Spleen (tissue), 11 donors: ENCODE measurements around the gene CA12. TPM values are rescaled to one million over a fixed set of nuclear protein-coding genes. Genes with fewer than 3 reads are reported as not detected.

Experiments
- DNase-seq: peaks from one replicate; pipeline ENCODE4 v3.0.0-alpha.2; 2020
- H3K27ac ChIP-seq, 8 donors: fragments of 200-600 bp; sonication (generic) in 7 of 8; 1 replicate in 4 of 8; 2 replicates in 4 of 8; pipeline versions ENCODE4 v1.5.0 to v1.8.0; 2016 to 2021; ENCODE audit warnings: inconsistent platforms in 4 of 8, mild to moderate bottlenecking in 4 of 8, moderate library complexity in 1 of 8
- H3K27me3 ChIP-seq, 7 donors: fragments of 200-600 bp; sonication (generic) in 6 of 7; replicated peaks in 1 of 7; 1 replicate in 4 of 7; 2 replicates in 3 of 7; pipeline versions ENCODE4 v1.5.0 to v1.8.0; 2016 to 2021; ENCODE audit warnings: inconsistent platforms in 3 of 7, mild to moderate bottlenecking in 1 of 7
- H3K36me3 ChIP-seq, 6 donors: fragments of 200-600 bp; sonication (generic) in 5 of 6; 1 replicate in 4 of 6; 2 replicates in 2 of 6; pipeline versions ENCODE4 v1.5.0 to v1.8.0; 2016 to 2021; ENCODE audit warnings: inconsistent platforms in 2 of 6
- H3K4me1 ChIP-seq, 6 donors: fragments of 200-600 bp; sonication (generic) in 5 of 6; 1 replicate in 3 of 6; 2 replicates in 3 of 6; pipeline versions ENCODE4 v1.5.0 to v1.8.0; 2016 to 2021; ENCODE audit warnings: inconsistent platforms in 3 of 6
- H3K4me3 ChIP-seq, 8 donors: fragments of 200-600 bp; sonication (generic) in 7 of 8; 1 replicate in 4 of 8; 2 replicates in 4 of 8; pipeline versions ENCODE4 v1.5.0 to v1.8.0; 2016 to 2021; ENCODE audit warnings: inconsistent platforms in 4 of 8, mild to moderate bottlenecking in 4 of 8, moderate library complexity in 2 of 8
- H3K9me3 ChIP-seq, 8 donors: fragments of 200-600 bp; sonication (generic) in 7 of 8; 1 replicate in 4 of 8; 2 replicates in 4 of 8; pipeline versions ENCODE4 v1.5.0 to v1.8.0; 2016 to 2021; ENCODE audit warnings: inconsistent platforms in 4 of 8
- CTCF ChIP-seq, 11 experiments: fragments of 200-600 bp in 7 of 11; fragments of 450-650 bp in 4 of 11; sonication (generic) in 4 of 11; IDR thresholded peaks in 8 of 11; conservative IDR thresholded peaks in 3 of 11; 1 replicate in 7 of 11; 2 replicates in 4 of 11; pipeline versions ENCODE4 v1.4.0 to v1.8.0; 2016 to 2021; ENCODE audit warnings: antibody characterized with exemption in 11 of 11, inconsistent platforms in 4 of 11, mild to moderate bottlenecking in 1 of 11
- POLR2A ChIP-seq, 3 donors: fragments of 450-650 bp; IDR thresholded peaks; one replicate each; pipeline ENCODE4 v1.5.1; 2017; ENCODE audit warnings: antibody characterized with exemption in 3 of 3, mild to moderate bottlenecking in 1 of 3
- POLR2AphosphoS5 ChIP-seq, 3 donors: sonication (generic); formaldehyde crosslinking; IDR thresholded peaks; one replicate each; pipeline ENCODE4 v1.5.1; 2017; ENCODE audit warnings: antibody characterized with exemption in 3 of 3
- WGBS, 5 donors: extraction: QIAGEN DNeasy Blood & Tissue Kit in 3 of 5; methylation state at CpG; one replicate each; pipeline versions ENCODE4 v1.1.5 to v1.1.7; 2013 to 2018; 5-methylcytosine and 5-hydroxymethylcytosine counted together
- intact Hi-C: fragments of 100-400 bp; cut with DNase I; formaldehyde crosslinking; loops from one replicate; pipeline ENCODE4 v1.15.0; 2023; ENCODE audit warnings: low total_unique reads
- polyA plus RNA-seq, 3 donors: library from polyadenylated mRNA; stranded (reverse); fragments of 200-250 nt; gene quantifications; one replicate each; pipeline ENCODE4 v1.2.1, GENCODE V29; 2013
- total RNA-seq, 7 donors: library from RNA; depleted of rRNA in 3 of 7; stranded (reverse); fragments of >200 nt in 3 of 7; fragmentation: NEBNext Ultra II Directional in 4 of 7; extraction: Animal tissue kit (Norgen Biotek cat#: 25700) in 4 of 7; gene quantifications; one replicate each; pipeline versions ENCODE4 v1.1.0 to v1.2.1, GENCODE V29; 2016 to 2021
- donor health status: healthy with polysubstance abuse.
- donor health status: DM: no; HTN: no; CAD: no; lungs with moderate emphysema.
- donor health status: DM: no; HTN: no; CAD: no.
- donor health status: Bipolar disorder and iron deficiency.
- donor health status: healthy.
- donor health status: DM: no; HTN: no; CAD: no.
- donor health status: DM: yes; HTN: yes; CAD: no.

CA12 gene
- total and polyA plus RNA-seq, 10 donors: 0.02 to 3.3 (median 0.42) TPM

- peaks cover 0 to 74% (median 26%) of the 10 kb centered on the region in 6 donors for H3K36me3 ChIP-seq
- no peaks in the 10 kb centered on the region for H3K9me3 ChIP-seq
- no peak for TF ChIP-seq CTCF (IDR thresholded peaks at IDR 0.05 in 8 of 11, conservative IDR thresholded peaks at IDR 0.05 in 3 of 11)
- TF ChIP-seq POLR2A (IDR thresholded peaks at IDR 0.05): no peak
- TF ChIP-seq POLR2AphosphoS5 (IDR thresholded peaks at IDR 0.05): no peak
- no peak for DNase-seq
- 91 to 96% (median 94%) methylated on average over 5 to 6 of the region's 6 CpGs for WGBS, 5 donors
- H3K27ac ChIP-seq: peak overlapping the region in 2 of 8 donors; percentile 77 to 82
- H3K27me3 ChIP-seq: no peaks in the 10 kb centered on the region
- peaks cover 0 to 67% (median 34%) of the 10 kb centered on the region in 6 donors for H3K4me1 ChIP-seq
- H3K4me3 ChIP-seq: no peak overlapping the region
- intact Hi-C loops: no loop called here
These were observed 97.3 kb downstream of the CA12 start for GRCh38 chr15:63284335-63284734.

- Histone ChIP-seq H3K36me3 (peaks cover 0 to 74% (median 26%) of the 10 kb centered on the region in 6 donors), H3K9me3 (no peaks in the 10 kb centered on the region), H3K27ac (peak overlapping the region; percentile 48 to 83 (median 68)), H3K27me3 (no peaks in the 10 kb centered on the region), H3K4me3 (peak overlapping the region in 1 of 8 donors; percentile 26), H3K4me1 (peaks cover 0 to 67% (median 35%) of the 10 kb centered on the region in 6 donors)
- DNase-seq: peak; percentile 89
- intact Hi-C loops: no loop called here
- TF ChIP-seq POLR2A (IDR thresholded peaks at IDR 0.05): no peak
- TF ChIP-seq CTCF (IDR thresholded peaks at IDR 0.05 in 8 of 11, conservative IDR thresholded peaks at IDR 0.05 in 3 of 11): no peak
- TF ChIP-seq POLR2AphosphoS5 (IDR thresholded peaks at IDR 0.05): peak; percentile 25 to 71 (median 59)
- WGBS, 5 donors: 48 to 78% (median 69%) methylated on average over 9 of the region's 9 CpGs
These were observed 98.5 kb downstream of the CA12 start for GRCh38 chr15:63283126-63283525.

- 9 to 17% (median 12%) methylated on average over 17 of the region's 17 CpGs for WGBS, 5 donors
- H3K36me3 ChIP-seq: peaks cover 0 to 25% (median 8%) of the 10 kb centered on the region in 6 donors
- no peaks in the 10 kb centered on the region for H3K27me3 ChIP-seq
- H3K4me1 ChIP-seq: peaks cover 0 to 71% (median 35%) of the 10 kb centered on the region in 6 donors
- peak overlapping the region; percentile 47 to 93 (median 79) for H3K4me3 ChIP-seq
- peak overlapping the region; percentile 71 to 96 (median 92) for H3K27ac ChIP-seq
- intact Hi-C loops: loop anchor here (10.0 kb wide), 2 partner anchors 93 to 233 kb away; partner anchors contain the start of genes RAB8B and TPM1
- DNase-seq: no peak
- TF ChIP-seq CTCF (IDR thresholded peaks at IDR 0.05 in 8 of 11, conservative IDR thresholded peaks at IDR 0.05 in 3 of 11) (no peak), POLR2A (IDR thresholded peaks at IDR 0.05) (no peak), POLR2AphosphoS5 (IDR thresholded peaks at IDR 0.05) (no peak)
- no peaks in the 10 kb centered on the region for H3K9me3 ChIP-seq
These were observed 103.7 kb downstream of the CA12 start for GRCh38 chr15:63277893-63278456.
